HTR-8/SVneo (cell line): ENCODE results near the gene PIP5K1B.

ENCODE experiments used
- DNase-seq: peaks from one replicate; pipeline ENCODE4 v3.0.0; 2011; ENCODE audit warnings: low spot score, mixed read lengths; ENCODE audit not compliant: insufficient read length
- FAIRE-seq: peaks from 2 replicates; lab custom pipeline; 2011; peaks lifted over from hg19 to GRCh38; lab: Jason Lieb, UNC

PIP5K1B gene

GRCh38 chr9:68999393-69000105 is 294.5 kb downstream of the PIP5K1B start:
- DNase-seq (peak; percentile 38), FAIRE-seq (no peak)

GRCh38 chr9:69001921-69002320 is 296.9 kb downstream of the PIP5K1B start:
- no peak for DNase-seq
- FAIRE-seq, result no peak

GRCh38 chr9:69003051-69003450 is 298.0 kb downstream of the PIP5K1B start:
- DNase-seq, result no peak
- no peak for FAIRE-seq

- no peak for FAIRE-seq
- DNase-seq, result no peak
These were observed 299.8 kb downstream of the PIP5K1B start for GRCh38 chr9:69004836-69005235.

- DNase-seq, result no peak
- FAIRE-seq, result no peak
These were observed 304.7 kb downstream of the PIP5K1B start for GRCh38 chr9:69009708-69010107.

GRCh38 chr9:69012696-69013381 is 307.8 kb downstream of the PIP5K1B start:
- no peak for FAIRE-seq
- no peak for DNase-seq

GRCh38 chr9:69013382-69013727 is 308.3 kb downstream of the PIP5K1B start:
- FAIRE-seq, result no peak
- DNase-seq, result no peak

GRCh38 chr9:69014013-69014412 is 309.0 kb downstream of the PIP5K1B start, which contains the start of gene PRKACG:
Gene PRKACG, minus strand, starts transcription at chr9:69014113. Its CDS starts 21 bp downstream, at chr9:69014092.
- no peak for DNase-seq

GRCh38 chr9:69016191-69017096 is 311.4 kb downstream of the PIP5K1B start:
- DNase-seq, result no peak
- FAIRE-seq, result no peak

More at GRCh38 chr9:69014013-69014412, 309.0 kb downstream of the PIP5K1B start, which contains the start of gene PRKACG:
- no peak for FAIRE-seq

- FAIRE-seq (no peak), DNase-seq (no peak)
These were observed 313.7 kb downstream of the PIP5K1B start for GRCh38 chr9:69018737-69019136.

GRCh38 chr9:69019808-69020207 is 314.8 kb downstream of the PIP5K1B start:
- DNase-seq (no peak), FAIRE-seq (no peak)

GRCh38 chr9:69020301-69021145 is 315.5 kb downstream of the PIP5K1B start:
- FAIRE-seq (no peak), DNase-seq (no peak)

- no peak for DNase-seq
- no peak for FAIRE-seq
These were observed 318.6 kb downstream of the PIP5K1B start for GRCh38 chr9:69023650-69024049.

- DNase-seq (peak; percentile 48), FAIRE-seq (peak; percentile 83)
These were observed 322.5 kb downstream of the PIP5K1B start for GRCh38 chr9:69027355-69028097.

GRCh38 chr9:69028754-69029153 is 323.7 kb downstream of the PIP5K1B start:
- no peak for FAIRE-seq
- DNase-seq, result no peak

GRCh38 chr9:69029535-69029934 is 324.5 kb downstream of the PIP5K1B start:
- DNase-seq, result no peak
- FAIRE-seq, result no peak

- DNase-seq, result no peak
- no peak for FAIRE-seq
These were observed 326.0 kb downstream of the PIP5K1B start for GRCh38 chr9:69030851-69031645.

- DNase-seq (no peak), FAIRE-seq (no peak)
These were observed 329.0 kb downstream of the PIP5K1B start for GRCh38 chr9:69034071-69034470.
